ENCODE data around the gene ATP1B4.
A peak's percentile ranks its signal among the peaks of the same experiment; 100 is the strongest.
"Not testable (repeated sequence)": the region's sequence is repeated elsewhere in the genome, so short reads cannot be mapped to it uniquely, and the experiment has no call there.

Gene ATP1B4

DNA sequence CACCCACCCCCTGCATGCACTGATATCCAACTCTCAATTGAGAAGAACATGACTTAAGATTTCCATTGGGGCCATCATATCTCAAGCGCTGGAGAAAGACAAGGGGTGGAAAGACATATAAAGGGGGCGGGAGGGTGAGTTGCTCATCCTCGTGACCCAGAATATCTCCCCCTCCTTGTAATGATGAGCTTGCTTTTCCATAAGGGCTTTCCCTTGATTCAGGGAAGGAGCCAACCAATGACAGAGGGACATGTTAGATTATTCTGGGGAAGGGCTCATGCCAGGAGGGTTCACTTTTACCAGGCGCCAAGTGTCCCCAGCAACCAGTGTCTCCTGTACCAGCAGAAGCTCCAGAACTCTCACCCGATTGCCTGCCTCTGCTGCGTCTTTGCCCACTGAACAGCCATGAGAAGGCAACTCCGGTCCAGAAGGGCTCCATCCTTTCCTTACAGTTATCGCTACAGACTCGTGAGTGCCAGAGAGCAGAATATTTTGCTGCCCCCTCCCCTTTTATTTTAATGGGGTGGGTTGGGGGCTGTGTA, at the start of gene ATP1B4:
Gene ATP1B4, plus strand, starts transcription at position 326 of the 542 bp plus-strand sequence. Its CDS starts 80 bp downstream, at position 406.
- DNase-seq (ENCODE audit: low read depth in 2 of 2): no peak

DNA sequence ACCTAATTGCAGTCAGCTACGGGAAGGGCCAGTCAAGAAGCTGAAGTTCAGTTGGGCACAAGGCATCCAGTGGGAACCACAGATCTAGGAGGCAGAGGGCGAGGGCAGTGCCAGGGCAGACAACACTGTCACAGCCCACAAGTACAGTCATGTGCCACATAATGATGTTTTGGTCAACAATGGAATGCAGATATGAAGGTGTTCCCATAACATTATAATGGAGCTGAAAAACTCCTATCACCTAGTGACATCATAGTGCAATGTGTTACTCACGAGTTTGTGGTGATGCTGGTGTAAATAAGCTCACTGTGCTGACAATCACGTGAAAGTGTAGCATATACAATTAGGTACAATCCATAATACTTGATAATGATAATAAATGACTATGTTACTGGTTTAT, 46.1 kb upstream of the ATP1B4 start:
- no peak for DNase-seq (ENCODE audit: low read depth in 2 of 2)

DNA sequence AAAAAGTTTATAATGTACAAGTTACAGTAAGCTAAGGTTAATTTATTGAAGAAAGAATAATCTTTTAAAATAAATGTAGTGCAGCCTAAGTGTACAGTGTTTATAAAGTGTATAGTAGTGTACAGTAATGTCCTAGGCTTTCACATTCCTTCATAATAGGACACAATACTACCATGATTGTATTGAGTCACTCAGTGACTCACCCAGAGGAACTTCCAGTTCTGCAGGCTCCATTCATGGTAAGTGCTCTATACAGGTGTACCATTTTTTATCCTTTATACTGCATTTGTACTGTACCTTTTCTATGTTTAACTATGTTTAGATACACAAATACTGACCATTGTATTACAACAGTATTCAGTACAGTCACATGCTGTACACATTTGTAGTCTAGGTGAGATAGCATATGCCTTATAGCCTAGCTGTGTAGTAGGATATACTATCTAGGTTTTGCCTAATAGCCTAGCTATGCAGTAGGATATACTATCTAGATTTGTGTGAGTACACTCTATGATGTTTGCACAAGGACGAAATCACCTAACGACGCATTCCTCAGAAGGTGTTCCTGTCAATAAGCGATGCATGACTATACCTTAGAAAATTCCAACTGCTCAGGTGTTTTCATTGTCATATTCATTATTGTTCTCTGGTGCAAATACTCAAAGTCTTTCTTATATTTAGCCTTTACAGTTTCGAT, 45.2 kb upstream of the ATP1B4 start:
- no peak for DNase-seq (ENCODE audit: low read depth in 2 of 2)

DNA sequence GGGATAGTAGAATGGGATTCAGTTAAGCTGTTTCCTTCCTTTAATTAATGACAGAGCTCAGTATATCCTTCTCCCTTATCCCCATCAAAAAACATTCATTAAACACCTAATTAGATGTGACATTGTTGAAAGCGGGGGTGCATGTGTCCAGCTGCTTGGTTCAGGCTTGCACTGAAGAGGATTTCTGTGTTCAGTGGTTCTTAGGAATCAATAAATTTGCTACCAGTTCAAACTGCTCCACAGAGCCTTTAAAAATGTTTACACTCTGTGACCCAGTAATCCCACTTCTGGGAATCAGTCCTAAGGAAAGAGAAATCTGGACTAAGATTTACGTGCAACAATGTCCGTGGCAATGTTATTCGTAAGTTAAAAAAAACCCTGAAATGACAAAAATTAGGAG, 43.5 kb upstream of the ATP1B4 start:
- no peak for DNase-seq (ENCODE audit: low read depth in 2 of 2)

DNA sequence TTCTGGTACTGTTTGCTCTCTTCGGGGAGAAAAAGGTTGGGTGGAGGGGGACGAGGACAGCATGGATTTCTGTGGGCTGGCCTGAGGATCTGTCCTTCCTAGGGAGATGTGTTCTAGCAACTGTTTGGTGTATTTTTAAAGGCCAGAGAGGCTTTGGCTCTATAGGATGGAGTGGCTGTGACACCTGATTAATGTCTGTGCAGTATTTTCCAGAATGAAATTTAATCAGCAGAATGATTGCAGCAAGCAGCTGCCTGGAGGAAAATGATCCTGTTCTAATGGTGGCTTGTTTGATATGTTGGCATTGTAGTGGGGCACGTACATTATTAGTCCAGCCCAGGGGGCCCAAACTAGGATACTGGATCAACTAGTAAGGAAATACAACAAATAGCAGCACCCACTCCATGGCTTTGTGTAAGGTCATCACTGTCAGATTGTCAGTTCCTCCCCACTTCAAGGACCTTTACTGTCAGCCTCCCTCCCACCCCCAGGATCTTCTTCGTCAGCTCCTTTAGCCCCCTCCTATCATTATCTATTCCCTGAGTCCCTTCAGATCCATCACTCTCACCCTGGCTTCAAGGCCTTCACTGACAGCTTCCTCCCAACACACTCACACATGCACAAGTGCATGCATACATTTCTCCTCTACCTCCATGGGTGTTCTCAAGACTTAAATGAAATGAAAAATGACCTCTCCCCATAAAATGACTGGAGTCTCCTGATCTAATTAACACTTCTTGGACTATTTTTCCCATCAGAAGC, 40.2 kb upstream of the ATP1B4 start:
- DNase-seq (ENCODE audit: low read depth in 2 of 2): no peak

DNA sequence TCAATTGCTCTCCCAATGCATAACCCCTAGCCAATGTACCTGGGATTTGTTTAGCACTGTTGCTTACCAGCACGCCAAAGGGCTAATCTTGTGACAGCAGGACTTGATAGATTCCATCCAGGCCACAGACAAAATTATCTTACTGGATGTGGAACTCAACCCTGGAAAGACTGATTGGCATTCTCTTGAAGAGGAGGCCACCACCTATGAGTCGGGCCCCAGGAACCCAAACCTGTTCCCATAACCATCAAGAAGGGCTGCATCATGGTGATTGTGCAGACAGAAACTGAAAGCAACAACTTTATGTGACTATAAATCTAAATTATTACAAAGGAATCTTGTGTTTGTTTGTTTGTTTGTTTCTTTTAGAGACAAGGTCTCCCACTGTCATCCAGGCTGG, 30.8 kb upstream of the ATP1B4 start:
- no peak for DNase-seq (ENCODE audit: low read depth in 2 of 2)

DNA sequence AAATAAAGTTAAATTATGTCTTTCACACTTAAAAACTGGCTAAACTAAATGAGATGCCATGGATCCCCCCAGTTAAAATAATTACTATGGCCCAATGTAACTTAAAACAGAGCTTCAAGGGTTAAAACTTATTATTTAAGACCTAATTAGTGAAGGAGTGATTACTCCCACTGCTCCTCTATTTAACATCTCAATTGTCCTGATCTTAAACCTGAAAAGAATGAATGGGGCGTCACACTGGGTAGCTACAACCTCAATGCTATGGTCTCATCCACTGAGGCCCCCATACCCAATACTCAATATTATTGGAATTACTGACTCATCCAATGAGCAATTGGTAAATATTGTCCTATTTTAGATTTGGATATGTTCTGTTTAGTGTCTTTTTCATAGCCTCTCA, 29.5 kb upstream of the ATP1B4 start:
- no peak for DNase-seq (ENCODE audit: low read depth in 2 of 2)

DNA sequence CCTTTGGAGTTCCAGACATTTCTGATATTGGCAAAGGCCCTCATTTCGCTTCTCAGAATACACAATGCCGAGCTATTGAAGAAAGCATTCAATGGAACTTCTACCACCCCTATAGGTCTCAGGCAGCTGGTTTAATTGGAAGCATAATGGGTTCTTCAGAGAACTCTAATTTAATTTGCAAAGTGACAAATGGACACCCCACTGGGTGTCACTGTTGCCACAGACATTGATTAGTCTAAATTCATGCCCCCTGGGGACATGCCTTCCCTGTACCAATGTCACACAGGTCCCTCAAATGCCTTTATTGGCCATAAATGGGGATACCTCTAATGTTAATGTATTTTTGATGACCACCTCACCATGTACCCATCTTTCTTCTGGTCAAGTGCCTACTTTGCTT, 27.7 kb upstream of the ATP1B4 start:
- no peak for DNase-seq (ENCODE audit: low read depth in 2 of 2)

DNA sequence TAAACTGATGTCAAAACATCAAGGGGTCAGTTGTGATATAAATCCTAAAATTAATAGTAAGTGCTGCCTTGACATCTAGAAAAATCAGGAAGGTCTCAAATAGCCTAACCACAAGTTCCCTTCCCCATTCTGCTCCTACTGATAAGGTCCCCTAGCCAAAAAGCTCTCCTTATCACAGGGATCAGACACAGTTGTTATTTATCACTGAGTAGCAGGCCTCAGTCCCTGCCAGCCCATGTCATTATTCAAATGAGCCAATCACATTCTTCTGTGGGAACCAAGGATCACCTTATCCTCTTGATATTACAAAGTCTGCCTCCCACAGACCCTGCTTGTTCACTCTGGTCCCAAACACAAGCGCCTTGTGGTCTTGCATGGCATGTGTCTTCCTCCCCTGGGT, 27.3 kb upstream of the ATP1B4 start:
- no peak for DNase-seq (ENCODE audit: low read depth in 2 of 2)

DNA sequence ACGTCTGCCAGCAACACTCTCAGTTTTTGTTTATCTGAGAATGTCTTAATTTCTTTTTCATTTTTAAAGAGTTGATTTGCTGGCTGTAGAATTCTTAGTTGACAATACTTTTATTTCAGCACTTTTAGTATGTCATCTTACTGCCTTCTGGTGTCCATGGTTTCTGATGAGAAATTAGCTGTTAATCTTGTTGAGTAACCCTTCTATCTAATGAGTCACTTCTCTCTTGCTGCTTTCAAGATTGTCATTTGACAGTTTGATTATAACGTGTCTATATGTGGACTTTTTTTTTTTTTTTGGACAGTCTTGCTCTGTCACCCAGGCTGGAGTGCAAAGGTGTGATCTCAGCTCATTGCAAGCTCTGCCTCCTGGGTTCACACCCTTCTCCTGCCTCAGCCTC, 26.6 kb upstream of the ATP1B4 start:
- DNase-seq (ENCODE audit: low read depth in 2 of 2): no peak

DNA sequence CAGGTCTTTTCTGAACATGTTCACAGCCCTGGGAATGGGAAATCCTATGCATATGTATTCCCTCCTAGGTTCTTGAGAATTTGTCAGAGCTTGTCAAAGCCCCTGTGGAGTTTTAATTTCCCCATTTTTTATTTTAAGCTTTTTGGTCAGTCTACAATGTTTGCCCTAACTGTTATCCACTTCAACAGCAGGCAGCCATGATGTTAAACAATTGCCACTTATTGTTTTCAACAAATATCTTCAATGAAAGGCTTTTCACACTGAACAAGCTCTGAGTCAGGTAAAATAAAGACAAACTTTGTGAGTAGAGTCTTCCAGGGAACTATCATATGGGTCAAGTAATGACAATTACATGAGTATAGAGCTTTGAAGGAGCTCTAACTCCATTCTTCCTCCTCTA, 25.0 kb upstream of the ATP1B4 start:
- no peak for DNase-seq (ENCODE audit: low read depth in 2 of 2)

DNA sequence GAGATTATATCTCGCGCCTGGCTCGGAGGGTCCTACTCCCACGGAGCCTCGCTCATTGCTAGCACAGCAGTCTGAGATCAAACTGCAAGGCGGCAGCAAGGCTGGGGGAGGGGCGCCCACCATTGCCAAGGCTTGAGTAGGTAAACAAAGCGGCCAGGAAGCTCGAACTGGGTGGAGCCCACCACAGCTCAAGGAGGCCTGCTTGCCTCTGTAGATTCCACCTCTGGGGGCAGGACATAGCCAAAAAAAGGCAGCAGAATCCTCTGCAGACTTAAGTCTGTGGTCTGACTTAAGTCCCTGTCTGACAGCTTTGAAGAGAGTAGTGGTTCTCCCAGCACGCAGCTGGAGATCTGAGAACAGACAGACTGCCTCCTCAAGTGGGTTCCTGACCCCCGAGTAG, 17.3 kb upstream of the ATP1B4 start:
- not testable (repeated sequence) for DNase-seq (ENCODE audit: low read depth in 2 of 2)

DNA sequence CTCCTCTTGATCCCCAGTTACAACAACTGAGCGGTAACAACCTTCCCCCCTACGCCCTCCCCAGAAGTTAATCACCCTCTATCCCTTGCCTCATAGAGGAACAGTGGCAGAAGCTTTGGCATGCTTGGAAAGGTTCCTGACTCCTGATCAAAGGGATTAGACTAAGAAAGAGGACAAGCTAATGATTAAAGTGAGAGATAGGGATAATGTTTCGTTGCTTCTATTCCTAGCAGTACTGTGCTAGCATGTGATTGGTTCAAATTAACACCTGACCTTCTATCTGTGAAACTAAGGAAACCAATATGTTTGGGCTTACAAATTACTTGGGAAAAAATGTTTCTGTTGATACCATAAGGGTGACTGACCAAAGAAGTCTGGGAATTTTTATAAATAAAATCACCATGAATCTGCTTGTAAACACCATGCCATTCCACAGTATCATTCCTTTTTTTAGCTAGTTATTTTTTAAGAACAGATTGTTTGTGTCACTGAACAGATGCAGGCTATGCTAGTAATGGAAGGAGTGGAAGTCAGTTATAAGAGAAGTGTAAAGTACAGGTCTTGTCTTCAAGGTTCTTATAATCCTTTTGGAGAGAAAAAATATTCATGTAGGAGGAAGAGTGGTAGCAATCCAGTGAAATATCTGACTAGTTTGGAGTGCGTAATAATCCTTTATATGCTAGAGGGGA, 11.3 kb upstream of the ATP1B4 start:
- no peak for DNase-seq (ENCODE audit: low read depth in 2 of 2)

DNA sequence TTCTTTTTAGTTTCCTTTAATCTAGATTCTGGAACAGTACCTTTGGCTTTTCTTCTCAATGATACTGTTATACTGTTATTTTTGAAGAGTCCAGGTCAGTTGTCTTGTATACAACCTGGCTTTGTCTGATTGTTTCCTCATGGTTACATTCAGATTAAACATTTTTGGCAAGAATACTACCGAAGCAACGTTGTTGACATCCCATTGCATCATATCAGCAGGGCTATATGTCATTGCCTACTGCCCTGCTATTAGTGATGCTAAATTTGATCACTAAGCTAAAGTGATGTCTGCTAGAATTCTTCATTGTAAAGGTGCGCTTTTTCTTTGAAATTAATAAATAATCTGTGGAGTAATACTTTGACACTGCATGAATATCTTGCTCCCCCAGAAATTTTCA, 5.8 kb upstream of the ATP1B4 start:
- DNase-seq (ENCODE audit: low read depth in 2 of 2): no peak

DNA sequence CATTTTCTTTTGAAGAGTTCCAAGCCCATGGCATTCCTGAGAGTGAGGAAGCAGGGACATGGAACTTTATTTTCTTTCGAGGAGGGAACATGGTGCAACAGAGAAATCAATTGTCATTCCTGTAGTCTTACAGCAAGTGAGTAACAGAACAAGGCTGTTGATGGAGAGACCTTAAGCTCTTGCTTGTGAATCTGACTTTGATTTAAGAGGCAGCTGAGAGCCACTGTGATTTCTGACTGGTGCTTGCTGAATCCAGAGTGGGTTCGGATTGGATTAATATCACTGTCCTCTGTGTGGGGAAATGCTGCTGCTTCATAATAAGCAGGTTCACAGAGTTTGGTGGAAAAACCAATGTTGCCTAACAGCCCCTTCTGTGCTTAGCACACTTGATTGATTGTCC, 4.7 kb upstream of the ATP1B4 start:
- no peak for DNase-seq (ENCODE audit: low read depth in 2 of 2)

DNA sequence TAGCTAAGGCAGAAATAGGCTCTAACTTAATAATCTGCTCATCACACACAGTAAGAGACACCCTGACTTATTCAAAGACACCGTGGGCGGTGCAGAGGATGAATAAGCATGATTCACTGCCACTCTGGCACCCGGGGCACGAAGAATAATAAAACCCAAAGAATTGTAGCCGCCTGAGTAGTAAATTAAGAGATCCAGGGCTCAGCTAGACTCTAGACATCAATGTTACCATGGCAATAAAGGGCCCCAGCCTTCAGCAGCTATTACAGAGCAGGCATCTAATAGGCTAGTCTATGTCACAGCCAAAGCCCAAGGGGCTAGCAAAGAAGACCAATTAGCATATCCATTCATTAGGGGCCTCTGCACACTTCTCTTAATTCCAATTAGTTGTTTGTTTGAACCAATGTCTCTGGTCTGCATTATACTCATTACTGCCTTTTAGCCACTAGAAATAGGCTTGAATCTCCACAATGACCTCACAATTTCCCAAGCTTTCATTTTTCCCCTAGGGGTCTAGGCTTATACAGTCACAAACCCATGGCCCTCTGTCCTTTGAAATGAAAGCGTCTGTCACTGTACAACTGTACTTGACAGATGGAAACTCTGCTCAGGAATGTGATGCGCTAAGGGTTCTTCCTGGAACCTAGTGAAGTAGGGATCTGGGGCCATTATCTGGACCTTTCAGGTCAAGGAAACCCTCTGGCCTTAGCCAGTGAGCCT, 3.0 kb upstream of the ATP1B4 start:
- DNase-seq (ENCODE audit: low read depth in 2 of 2): peak; percentile 15 to 20

DNA sequence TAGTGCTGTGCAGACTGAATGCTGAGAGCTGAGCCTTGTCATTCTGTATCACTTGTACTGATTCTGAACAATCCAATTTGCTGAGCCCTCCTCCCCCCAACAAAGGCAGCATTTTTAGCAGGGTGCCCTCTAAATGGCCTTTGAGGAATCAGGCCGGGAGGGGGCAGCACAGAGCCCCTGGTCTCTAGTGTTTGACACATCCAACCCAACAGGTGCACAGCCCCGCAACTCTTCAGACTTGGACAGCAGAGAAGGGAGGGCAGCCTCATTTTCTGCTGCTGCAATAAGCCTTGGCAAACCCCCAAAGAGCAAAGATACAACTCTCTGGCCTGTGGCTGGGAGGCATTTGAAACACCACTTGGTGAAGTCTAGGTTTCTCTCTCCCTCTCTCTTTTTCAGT, 3.4 kb downstream of the ATP1B4 start:
- peak in 1 of 2 donors; percentile 12 for DNase-seq (ENCODE audit: low read depth in 2 of 2)

DNA sequence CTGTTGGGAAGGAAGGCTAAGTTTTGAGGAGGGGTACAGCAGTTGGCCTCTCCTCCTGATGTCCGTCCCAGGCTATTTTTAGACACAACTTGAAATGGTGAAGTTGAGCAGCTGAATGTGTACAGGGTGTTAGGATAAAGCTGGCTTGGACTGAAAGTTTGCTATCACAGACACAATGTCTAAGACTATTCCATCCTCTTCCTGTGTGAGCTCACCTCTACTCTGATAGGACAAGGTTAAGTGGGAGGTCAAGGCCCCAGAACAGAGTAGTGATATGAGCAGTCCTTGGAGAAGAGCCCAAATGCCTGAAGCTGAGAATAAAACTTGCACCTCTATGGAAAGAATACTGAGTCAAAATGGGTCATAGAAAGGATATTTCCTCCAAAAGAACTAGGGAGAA, 4.1 kb downstream of the ATP1B4 start:
- no peak for DNase-seq (ENCODE audit: low read depth in 2 of 2)

DNA sequence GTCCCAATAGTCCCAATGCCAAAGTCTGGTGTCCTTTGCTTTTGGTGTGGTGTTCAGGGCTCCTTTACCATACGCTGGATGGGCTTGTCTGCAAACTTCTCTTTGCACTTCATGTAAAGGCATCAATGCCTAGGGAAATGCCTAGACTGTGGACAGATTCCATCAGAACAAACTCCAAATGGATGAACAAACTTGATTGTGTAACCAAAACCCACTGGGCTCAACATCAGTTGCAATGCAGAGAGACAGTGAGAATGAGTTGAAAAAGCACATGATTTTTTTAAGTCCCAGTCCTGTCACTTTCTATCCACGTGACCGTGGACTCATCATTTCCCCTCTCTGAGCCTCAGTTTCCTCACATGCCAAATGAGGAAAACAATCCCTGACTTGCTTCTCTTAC, 4.9 kb downstream of the ATP1B4 start:
- DNase-seq (ENCODE audit: low read depth in 2 of 2): no peak

DNA sequence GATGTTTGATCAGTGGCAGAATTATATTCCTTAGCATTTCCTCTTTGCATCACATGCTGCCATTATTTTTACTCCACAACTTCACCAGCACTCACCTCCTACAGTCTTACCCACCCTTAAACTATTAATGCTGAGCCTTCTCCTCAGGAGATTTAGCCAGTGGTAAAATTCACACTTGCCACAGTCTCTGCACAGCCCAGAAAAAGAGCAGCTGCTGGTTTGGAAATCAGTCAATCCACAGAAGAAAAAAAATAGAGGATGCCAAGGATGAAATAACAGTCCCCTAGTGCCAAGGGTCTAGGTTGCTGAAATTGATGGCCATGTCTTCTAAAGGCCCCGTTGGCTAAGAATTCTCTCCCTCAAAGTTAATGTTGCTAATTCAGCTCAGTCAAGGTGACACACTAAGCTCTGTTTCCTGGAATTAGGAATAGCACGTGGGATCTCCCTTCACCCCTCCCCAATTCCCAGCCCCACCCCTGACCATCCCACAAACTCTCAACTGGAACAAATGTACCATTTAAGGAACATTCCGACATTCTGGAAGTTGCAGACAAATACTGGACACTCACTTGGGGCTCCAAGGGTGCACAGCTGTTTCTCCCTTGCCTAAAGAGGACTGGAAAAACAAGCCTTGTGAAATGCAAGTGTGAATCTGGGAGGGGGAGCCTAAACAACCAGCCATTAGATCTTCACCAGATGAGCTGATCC, 5.7 kb downstream of the ATP1B4 start:
- DNase-seq (ENCODE audit: low read depth in 2 of 2): no peak

DNA sequence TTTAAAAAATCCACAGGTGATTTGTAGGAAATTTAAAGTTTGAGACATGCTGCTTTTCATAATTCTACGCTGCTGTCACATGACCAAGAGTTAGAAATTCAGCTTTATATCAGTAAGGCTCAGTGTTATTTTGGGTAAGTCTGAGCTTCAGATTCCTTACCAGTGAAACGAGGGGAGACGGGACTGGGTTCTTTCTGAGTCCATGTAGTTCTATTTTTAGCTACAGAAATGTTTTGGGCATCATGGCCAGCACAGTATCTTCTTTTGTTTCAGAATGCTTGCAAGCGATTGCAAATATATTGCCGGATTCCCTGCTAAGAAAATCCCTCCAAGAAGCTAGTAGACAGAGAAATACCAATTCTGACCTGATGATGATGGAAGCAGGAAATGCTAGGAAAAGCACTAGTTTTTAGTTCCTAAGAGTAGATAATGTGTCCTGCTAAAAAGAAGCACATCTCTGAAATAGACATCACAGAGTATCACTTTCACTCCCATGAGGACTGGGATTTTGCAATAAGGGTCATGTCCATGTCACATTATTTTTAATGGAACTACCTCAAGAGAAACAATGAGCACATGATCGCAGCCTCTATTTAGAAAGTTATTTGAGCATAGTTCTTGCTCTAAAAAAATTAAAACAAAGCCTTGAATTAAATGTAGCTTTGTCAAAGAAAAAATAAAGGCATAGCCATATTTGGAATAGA, 10.9 kb downstream of the ATP1B4 start:
- DNase-seq (ENCODE audit: low read depth in 2 of 2): no peak
